IMR-90 (cell line): ENCODE measurements around the gene ADAM17.

Experiments used
- CHD1 ChIP-seq: IDR thresholded peaks from 2 replicates; pipeline ENCODE4 v1.6.1; 2012; ENCODE audit warnings: low read depth, low read length, improper control_type of control experiment
- MXI1 ChIP-seq: IDR thresholded peaks from 2 replicates; pipeline ENCODE4 v1.6.1; 2012; ENCODE audit warnings: low read depth, mild to moderate bottlenecking, low read length, moderate library complexity, borderline replicate concordance
- POLR2A ChIP-seq: IDR thresholded peaks from 2 replicates; pipeline ENCODE4 v1.6.1; 2012; ENCODE audit warnings: mild to moderate bottlenecking, low read depth, low read length
- RAD21 ChIP-seq: IDR thresholded peaks from 2 replicates; pipeline ENCODE4 v1.6.1; 2012; ENCODE audit warnings: low read length, improper control_type of control experiment
- RCOR1 ChIP-seq: IDR thresholded peaks from 2 replicates; pipeline ENCODE4 v1.6.1; 2012; ENCODE audit warnings: mild to moderate bottlenecking, low read length, improper control_type of control experiment; ENCODE audit not compliant: insufficient replicate concordance
- RFX5 ChIP-seq: IDR thresholded peaks from 2 replicates; pipeline ENCODE4 v1.8.0; 2012; ENCODE audit warnings: low read depth, mild to moderate bottlenecking, low read length, moderate library complexity
- TF ChIP-seq, protein P1 (sequence below): conservative IDR thresholded peaks from 2 replicates; pipeline ENCODE4 v1.5.1; 2012; ENCODE audit warnings: mild to moderate bottlenecking, low read depth, low read length, improper control_type of control experiment
- TF ChIP-seq, protein P2 (sequence below): fragments of 150-350 bp; IDR thresholded peaks from 2 replicates; pipeline ENCODE4 v1.6.1; 2017; ENCODE audit warnings: mild to moderate bottlenecking, antibody characterized with exemption, low read length, low read depth

DNA sequence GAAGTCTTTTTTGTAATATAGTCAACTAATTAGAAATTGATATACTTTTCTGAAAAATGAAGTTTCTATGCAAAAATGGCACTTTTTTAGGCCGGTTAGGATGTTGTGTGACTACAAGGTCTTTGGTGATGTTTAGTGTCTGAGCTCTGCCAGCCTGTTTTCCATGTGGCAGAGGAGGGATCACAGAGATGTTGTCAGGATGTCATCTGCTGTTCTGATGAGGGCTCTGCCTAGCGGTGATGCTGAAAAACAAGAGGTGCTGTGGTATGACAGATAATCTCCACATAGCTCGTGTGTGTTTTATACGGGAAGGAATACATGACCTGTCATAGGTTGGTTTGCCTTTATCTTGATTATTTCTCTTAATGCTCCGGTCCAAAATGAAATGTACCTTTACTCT lies 93.3 kb downstream of the ADAM17 start:
- TF ChIP-seq POLR2A: no peak
- TF ChIP-seq, protein P1, sequence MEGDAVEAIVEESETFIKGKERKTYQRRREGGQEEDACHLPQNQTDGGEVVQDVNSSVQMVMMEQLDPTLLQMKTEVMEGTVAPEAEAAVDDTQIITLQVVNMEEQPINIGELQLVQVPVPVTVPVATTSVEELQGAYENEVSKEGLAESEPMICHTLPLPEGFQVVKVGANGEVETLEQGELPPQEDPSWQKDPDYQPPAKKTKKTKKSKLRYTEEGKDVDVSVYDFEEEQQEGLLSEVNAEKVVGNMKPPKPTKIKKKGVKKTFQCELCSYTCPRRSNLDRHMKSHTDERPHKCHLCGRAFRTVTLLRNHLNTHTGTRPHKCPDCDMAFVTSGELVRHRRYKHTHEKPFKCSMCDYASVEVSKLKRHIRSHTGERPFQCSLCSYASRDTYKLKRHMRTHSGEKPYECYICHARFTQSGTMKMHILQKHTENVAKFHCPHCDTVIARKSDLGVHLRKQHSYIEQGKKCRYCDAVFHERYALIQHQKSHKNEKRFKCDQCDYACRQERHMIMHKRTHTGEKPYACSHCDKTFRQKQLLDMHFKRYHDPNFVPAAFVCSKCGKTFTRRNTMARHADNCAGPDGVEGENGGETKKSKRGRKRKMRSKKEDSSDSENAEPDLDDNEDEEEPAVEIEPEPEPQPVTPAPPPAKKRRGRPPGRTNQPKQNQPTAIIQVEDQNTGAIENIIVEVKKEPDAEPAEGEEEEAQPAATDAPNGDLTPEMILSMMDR: no peak
- no peak for TF ChIP-seq RCOR1
- TF ChIP-seq, protein P2, sequence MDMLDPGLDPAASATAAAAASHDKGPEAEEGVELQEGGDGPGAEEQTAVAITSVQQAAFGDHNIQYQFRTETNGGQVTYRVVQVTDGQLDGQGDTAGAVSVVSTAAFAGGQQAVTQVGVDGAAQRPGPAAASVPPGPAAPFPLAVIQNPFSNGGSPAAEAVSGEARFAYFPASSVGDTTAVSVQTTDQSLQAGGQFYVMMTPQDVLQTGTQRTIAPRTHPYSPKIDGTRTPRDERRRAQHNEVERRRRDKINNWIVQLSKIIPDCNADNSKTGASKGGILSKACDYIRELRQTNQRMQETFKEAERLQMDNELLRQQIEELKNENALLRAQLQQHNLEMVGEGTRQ: no peak
- no peak for TF ChIP-seq RFX5
- no peak for TF ChIP-seq MXI1
- TF ChIP-seq CHD1: no peak
- TF ChIP-seq RAD21: no peak
